SK-N-MC (cell line): ENCODE data around the gene DYNC1I1.

Source experiments
- DNase-seq: peaks from one replicate; pipeline ENCODE4 v3.0.0-alpha.2; 2011; ENCODE audit warnings: low read depth, low spot score
- H3K27ac ChIP-seq: fragments of 200-600 bp; sonication (generic); 2 replicates; pipeline ENCODE4 v1.5.1; 2016; ENCODE audit warnings: mixed run types
- H3K36me3 ChIP-seq: fragments of 200-600 bp; sonication (generic); 2 replicates; pipeline ENCODE4 v1.6.1; 2017; ENCODE audit warnings: antibody characterized with exemption, low read length, mixed read lengths; ENCODE audit not compliant: insufficient read depth
- H3K4me3 ChIP-seq: fragments of 200-600 bp; sonication (generic); 2 replicates; pipeline ENCODE4 v1.5.1; 2016
- H3K9ac ChIP-seq: fragments of 200-600 bp; sonication (generic); 2 replicates; pipeline ENCODE4 v1.8.0; 2017; ENCODE audit warnings: mixed run types, mixed read lengths; ENCODE audit not compliant: insufficient read length
- H3K9me3 ChIP-seq: fragments of 200-600 bp; sonication (generic); 2 replicates; pipeline ENCODE4 v1.6.1; 2017; ENCODE audit warnings: low read depth, mild to moderate bottlenecking, antibody characterized with exemption, low read length, moderate library complexity, mixed read lengths
- EZH2 ChIP-seq: fragments of 200-600 bp; sonication (generic); IDR thresholded peaks from one replicate; pipeline ENCODE4 v1.6.1; 2017; ENCODE audit warnings: antibody characterized with exemption
- FOXP2 ChIP-seq: optimal IDR thresholded peaks from 2 replicates; pipeline ENCODE3; 2011; ENCODE audit warnings: mild to moderate bottlenecking, moderate library complexity; ENCODE audit not compliant: insufficient read depth; ENCODE audit errors: extremely low read length, control extremely low read depth
- POLR2AphosphoS5 ChIP-seq: IDR thresholded peaks from 2 replicates; pipeline ENCODE4 v1.6.1; 2012; ENCODE audit warnings: mild to moderate bottlenecking, low read depth, low read length, borderline replicate concordance

Gene DYNC1I1

DNA sequence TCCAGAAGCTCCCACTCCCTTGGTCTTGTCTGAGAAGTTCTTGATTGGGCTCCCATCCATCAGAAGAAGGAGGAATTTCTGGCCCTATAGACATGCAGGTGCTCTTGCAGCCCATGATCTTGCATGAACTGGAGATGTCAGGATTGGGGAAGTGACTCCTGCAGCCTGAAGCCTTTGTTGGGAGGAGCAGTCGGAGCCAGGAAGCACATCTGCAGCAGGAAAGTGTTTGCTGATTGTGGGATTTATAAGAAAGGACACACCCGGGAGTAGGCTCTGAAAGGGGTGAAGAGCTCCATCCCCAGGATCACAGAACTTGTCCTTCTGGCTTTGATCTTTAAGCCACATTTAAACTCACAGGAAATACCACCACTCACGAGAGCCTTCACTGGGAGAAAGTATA, 185.2 kb downstream of the DYNC1I1 start:
- H3K9ac ChIP-seq, result no peak overlapping the region
- no peak for DNase-seq
- no peaks in the 10 kb centered on the region for H3K9me3 ChIP-seq
- no peak overlapping the region for H3K4me3 ChIP-seq
- H3K27ac ChIP-seq, result no peak overlapping the region
- TF ChIP-seq POLR2AphosphoS5, result no peak
- TF ChIP-seq FOXP2, result no peak
- TF ChIP-seq EZH2, result no peak
- H3K36me3 ChIP-seq, result no peaks in the 10 kb centered on the region

DNA sequence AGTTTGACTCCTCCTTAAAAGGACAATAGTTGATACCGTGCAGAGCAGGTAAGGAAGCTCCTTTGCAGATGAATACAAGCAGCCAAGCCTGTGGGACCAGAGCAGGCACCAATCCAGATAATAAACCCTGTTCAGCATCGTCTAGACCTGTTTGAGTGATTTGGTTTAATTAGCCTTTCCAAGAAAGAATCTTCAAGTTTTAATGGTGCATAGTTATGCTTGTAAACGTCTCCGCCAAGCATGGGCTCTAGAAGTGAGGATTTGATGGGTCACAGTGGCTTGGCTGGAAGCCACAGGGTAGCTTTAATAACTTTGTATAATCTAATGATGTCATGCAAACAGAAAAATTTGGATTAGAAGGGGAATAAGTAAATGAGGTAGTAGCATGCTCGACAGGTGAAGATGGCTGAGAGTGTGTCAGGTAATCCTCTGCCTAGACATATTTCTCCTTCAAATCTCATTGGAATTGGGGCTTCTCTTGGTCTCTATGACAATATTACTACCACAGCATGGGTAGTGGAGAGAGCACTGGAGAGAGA, 188.4 kb downstream of the DYNC1I1 start:
- DNase-seq, result no peak
- Histone ChIP-seq H3K36me3 (no peaks in the 10 kb centered on the region), H3K4me3 (no peak overlapping the region), H3K9me3 (no peaks in the 10 kb centered on the region), H3K27ac (no peak overlapping the region), H3K9ac (no peak overlapping the region)
- TF ChIP-seq POLR2AphosphoS5, result no peak
- TF ChIP-seq EZH2, result no peak
- TF ChIP-seq FOXP2, result no peak

DNA sequence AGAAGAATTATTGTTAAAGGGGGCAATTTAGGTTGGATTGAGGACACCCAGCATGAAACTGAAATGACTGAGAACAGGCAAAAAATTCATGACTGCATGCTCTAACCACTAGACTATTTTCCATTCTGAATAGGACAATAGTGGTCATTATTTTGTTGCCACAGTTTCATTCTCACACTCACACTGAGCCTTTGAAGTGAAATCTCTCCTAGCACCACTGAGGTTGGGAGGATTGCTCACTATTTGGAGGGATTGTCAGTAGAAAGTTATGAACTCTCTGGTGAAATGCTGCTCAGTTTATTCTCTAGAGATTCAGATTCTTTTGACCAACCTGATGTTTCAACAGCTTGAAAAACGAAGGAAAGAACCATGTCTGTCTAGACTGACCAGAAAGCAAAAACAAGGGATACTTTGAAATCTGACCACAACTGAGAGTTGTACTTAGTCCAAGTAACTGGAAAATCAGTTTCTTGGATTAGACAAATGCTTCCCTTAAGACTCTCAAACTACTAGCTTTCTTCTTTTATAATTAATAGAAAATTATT, 191.2 kb downstream of the DYNC1I1 start:
- TF ChIP-seq EZH2 (no peak), FOXP2 (no peak), POLR2AphosphoS5 (no peak)
- H3K4me3 ChIP-seq, result no peak overlapping the region

DNA sequence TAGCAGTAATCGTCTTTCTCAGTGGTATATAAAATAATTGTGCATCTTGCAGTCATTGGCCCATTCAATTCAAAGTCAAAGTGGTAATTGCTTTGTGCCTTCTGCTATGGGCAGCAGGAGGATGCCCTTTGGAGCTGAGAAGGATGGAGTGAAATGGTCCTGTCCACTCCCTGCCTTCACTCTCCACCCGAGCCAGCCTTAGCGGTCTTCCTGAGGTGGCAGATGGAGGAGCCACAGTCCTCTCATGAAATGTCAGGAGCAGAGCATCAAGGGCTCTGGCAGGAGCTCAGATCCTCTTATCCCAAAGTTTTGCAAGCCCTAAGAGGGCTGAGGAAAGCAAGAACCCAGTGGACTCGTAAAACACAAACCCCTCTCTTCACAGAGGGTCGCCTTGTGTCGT, 199.4 kb downstream of the DYNC1I1 start:
- no peak for DNase-seq

More for the DNA sequence above, 191.2 kb downstream of the DYNC1I1 start:
- Histone ChIP-seq H3K27ac (no peak overlapping the region), H3K36me3 (no peaks in the 10 kb centered on the region), H3K9ac (no peak overlapping the region), H3K9me3 (no peaks in the 10 kb centered on the region)
- DNase-seq, result no peak

DNA sequence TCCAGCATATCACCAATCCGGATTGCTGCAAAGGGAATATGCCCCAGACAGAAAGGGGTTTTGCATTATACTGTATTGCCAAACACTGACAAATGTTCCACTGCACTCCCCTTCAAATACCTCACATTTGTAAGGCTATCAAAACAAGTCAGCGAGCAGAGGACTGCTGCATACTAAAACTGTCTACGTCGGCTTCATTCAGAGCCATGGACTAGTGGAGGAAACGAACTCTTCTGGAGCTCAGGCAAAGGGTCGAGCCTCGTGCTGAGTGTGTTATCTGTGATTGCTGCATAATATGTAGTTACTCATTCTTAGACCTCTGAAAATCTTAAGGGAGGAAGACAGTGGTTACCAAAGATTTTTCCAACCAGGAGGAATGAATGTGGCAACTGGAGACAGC, 200.2 kb downstream of the DYNC1I1 start:
- no peak overlapping the region for H3K9ac ChIP-seq
- no peak for DNase-seq
- no peak overlapping the region for H3K4me3 ChIP-seq
- no peak overlapping the region for H3K27ac ChIP-seq
- no peaks in the 10 kb centered on the region for H3K36me3 ChIP-seq
- TF ChIP-seq EZH2 (no peak), POLR2AphosphoS5 (no peak), FOXP2 (no peak)
- no peaks in the 10 kb centered on the region for H3K9me3 ChIP-seq

More for the DNA sequence above, 199.4 kb downstream of the DYNC1I1 start:
- Histone ChIP-seq H3K9me3 (no peaks in the 10 kb centered on the region), H3K27ac (no peak overlapping the region), H3K4me3 (no peak overlapping the region), H3K36me3 (no peaks in the 10 kb centered on the region), H3K9ac (no peak overlapping the region)
- TF ChIP-seq EZH2 (no peak), FOXP2 (no peak), POLR2AphosphoS5 (no peak)

DNA sequence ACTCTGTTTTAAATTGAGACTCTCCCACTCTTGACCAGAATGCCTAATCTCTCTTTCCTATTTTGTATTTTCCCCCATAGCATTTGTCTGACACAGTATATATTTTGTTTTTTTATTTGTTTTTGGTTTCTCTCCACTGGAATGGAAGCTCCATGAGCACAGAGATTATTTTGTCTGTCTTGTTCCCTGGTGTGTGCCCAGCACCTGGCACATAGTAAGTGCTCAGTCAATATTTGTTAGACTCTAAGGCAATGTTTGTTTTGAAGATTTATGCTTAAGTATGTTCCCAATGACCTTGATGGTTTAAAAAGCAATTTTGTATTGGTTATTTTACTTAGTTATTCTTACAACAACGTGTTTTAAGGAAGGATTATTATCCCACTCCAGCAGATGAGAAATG, 201.8 kb downstream of the DYNC1I1 start:
- no peaks in the 10 kb centered on the region for H3K9me3 ChIP-seq
- no peak for TF ChIP-seq FOXP2
- no peak for TF ChIP-seq POLR2AphosphoS5
- no peak for TF ChIP-seq EZH2
- no peak for DNase-seq
- no peaks in the 10 kb centered on the region for H3K36me3 ChIP-seq
- no peak overlapping the region for H3K27ac ChIP-seq
- H3K9ac ChIP-seq, result no peak overlapping the region
- H3K4me3 ChIP-seq, result no peak overlapping the region

DNA sequence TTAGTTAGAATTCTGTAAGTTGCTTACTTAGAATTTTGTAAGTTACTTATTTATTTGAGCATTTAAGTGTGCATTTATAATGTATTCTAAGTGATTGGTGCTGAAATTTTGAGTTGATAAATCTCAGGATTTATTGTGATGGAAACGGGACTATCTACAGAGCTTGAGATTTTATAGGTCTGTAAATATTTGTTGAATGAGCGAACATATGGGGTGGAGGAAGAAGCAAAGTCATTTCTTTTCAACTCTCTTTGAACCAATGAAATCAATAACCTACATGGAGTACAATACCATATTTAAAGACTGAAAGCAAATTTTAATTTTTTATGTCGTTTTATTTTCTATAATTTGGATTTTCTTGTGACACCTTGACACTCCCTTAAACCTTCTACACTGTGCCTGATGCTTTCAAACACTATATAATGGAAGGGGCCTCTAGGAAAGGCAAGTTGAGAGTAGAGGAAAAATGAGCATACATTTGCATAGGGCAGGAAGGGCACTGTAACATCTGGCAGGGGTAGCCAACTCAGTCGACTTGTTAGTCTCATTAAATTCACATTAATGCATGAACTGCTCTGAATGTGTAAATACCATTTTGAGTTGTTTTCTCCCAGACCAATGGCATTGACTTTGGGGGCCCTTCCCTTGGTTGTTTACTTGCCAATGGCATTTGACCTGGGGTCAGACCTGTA, 204.2 kb downstream of the DYNC1I1 start:
- Histone ChIP-seq H3K4me3 (no peak overlapping the region), H3K27ac (no peak overlapping the region), H3K9ac (no peak overlapping the region), H3K9me3 (no peaks in the 10 kb centered on the region), H3K36me3 (no peaks in the 10 kb centered on the region)
- TF ChIP-seq EZH2 (no peak), FOXP2 (no peak), POLR2AphosphoS5 (no peak)
- no peak for DNase-seq

DNA sequence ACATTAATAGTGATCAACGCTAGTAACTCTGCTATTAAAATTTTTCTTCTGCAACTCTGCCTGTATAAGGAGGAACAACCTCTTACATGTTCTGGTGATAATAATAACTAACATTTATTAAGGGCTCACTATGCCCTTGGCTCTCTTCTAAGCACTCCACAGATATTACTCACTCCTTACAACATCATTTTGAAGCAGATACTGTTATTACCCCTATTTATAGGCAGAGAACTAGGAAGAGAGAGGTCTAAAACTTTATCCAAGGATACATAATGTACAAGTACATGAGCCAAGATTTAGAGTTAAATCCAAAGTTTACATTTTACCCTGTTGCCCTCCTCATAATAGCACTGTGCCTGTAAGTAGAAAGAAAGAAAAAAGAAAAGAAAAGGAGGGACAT, 205.6 kb downstream of the DYNC1I1 start:
- no peak for DNase-seq
- TF ChIP-seq EZH2, result no peak
- no peak for TF ChIP-seq FOXP2
- TF ChIP-seq POLR2AphosphoS5, result no peak
- Histone ChIP-seq H3K4me3 (no peak overlapping the region), H3K27ac (no peak overlapping the region), H3K36me3 (no peaks in the 10 kb centered on the region), H3K9me3 (no peaks in the 10 kb centered on the region), H3K9ac (no peak overlapping the region)
